Pancreas (tissue), 10 donors: Measurements from ENCODE around the gene MSANTD2. TPM values are rescaled to one million over a fixed set of nuclear protein-coding genes. Genes with fewer than 3 reads are reported as not detected.

Experiments used
- ATAC-seq, 4 donors: fragments of 200-7000 bp; cut with Tn5 transposase; one replicate each; pipeline versions ENCODE4 v1.8.0 to v1.9.1; 2020; ENCODE audit warnings: mild to moderate bottlenecking in 4 of 4, moderate library complexity in 4 of 4
- DNase-seq, 6 donors: peaks; one replicate each; pipeline ENCODE4 v3.0.0-alpha.2; 2020
- FAIRE-seq: peaks from 2 replicates; lab custom pipeline; 2012; peaks lifted over from hg19 to GRCh38; lab: Jason Lieb, UNC
- H3K27ac ChIP-seq, 4 donors: fragments of 200-600 bp; sonication (generic); 1 replicate in 3 of 4; 2 replicates in 1 of 4; pipeline versions ENCODE4 v1.5.0 to v1.8.0; 2020
- H3K27me3 ChIP-seq, 4 donors: fragments of 200-600 bp; one replicate each; pipeline ENCODE4 v1.8.0; 2021
- H3K36me3 ChIP-seq, 3 donors: fragments of 200-600 bp; sonication (generic) in 1 of 3; one replicate each; pipeline versions ENCODE4 v1.5.0 to v1.8.0; 2020 to 2021
- H3K4me1 ChIP-seq, 3 donors: fragments of 200-600 bp; one replicate each; pipeline ENCODE4 v1.8.0; 2021
- H3K4me3 ChIP-seq, 4 donors: fragments of 200-600 bp; sonication (generic) in 2 of 4; one replicate each; pipeline versions ENCODE4 v1.5.0 to v1.8.0; 2020 to 2021
- H3K9me3 ChIP-seq, 4 donors: fragments of 200-600 bp; one replicate each; pipeline ENCODE4 v1.8.0; 2021
- CTCF ChIP-seq, 4 donors: fragments of 200-600 bp; sonication (generic) in 3 of 4; IDR thresholded peaks; one replicate each; pipeline versions ENCODE4 v1.5.0 to v1.8.0; 2021; ENCODE audit warnings: antibody characterized with exemption in 4 of 4
- WGBS, 2 donors: extraction: QIAGEN DNeasy Blood & Tissue Kit; methylation state at CpG; one replicate each; pipeline ENCODE4 v1.1.7; 2013; 5-methylcytosine and 5-hydroxymethylcytosine counted together
- intact Hi-C, 3 donors: fragments of 100-400 bp; cut with DNase I; formaldehyde crosslinking; loops; one replicate each; pipeline versions ENCODE4 v1.11.1 to v1.14.2; 2022
- polyA plus RNA-seq, 2 donors: library from polyadenylated mRNA; stranded (reverse); fragments of 200-250 nt; gene quantifications; one replicate each; pipeline ENCODE4 v1.2.3, GENCODE V29; 2013
- total RNA-seq, 6 donors: library from RNA; stranded (reverse); fragmentation: NEBNext Ultra II Directional in 4 of 6; extraction: Animal tissue kit (Norgen Biotek cat#: 25700) in 4 of 6; gene quantifications; one replicate each; pipeline versions ENCODE4 v1.2.1 to v1.2.4, GENCODE V29; 2021 to 2023
- donor health status: healthy with polysubstance abuse.
- donor health status: DM: no; HTN: no; CAD: no; lungs with moderate emphysema.
- donor health status: DM: no; HTN: no; CAD: no.
- donor health status: control.
- donor health status: control.
- donor health status: Bipolar disorder and iron deficiency.
- donor health status: DM: yes; HTN: yes; CAD: no.
- donor health status: DM: no; HTN: no; CAD: no.
- donor health status: DM: no; HTN: no; CAD: no.
- donor health status: DM: yes; HTN: yes; CAD: no.

The MSANTD2 gene
- total and polyA plus RNA-seq, 8 donors = 4.6 to 23.3 (median 7.1) TPM

- DNase-seq (no peak), ATAC-seq (no peak), FAIRE-seq (no peak)
- Histone ChIP-seq H3K4me3 (no peak overlapping the region), H3K36me3 (no peaks in the 10 kb centered on the region), H3K9me3 (no peaks in the 10 kb centered on the region), H3K4me1 (peaks cover 0 to 8% (median 0%) of the 10 kb centered on the region in 3 donors), H3K27me3 (peaks cover 0 to 68% (median 8%) of the 10 kb centered on the region in 4 donors), H3K27ac (no peak overlapping the region)
- WGBS, 2 donors = 30 to 38% methylated on average over 2 of the region's 2 CpGs
- intact Hi-C loops = no loop called here
- TF ChIP-seq CTCF (IDR thresholded peaks at IDR 0.05) = no peak
Observed at GRCh38 chr11:124841840-124842239, 41.6 kb upstream of the MSANTD2 start.

GRCh38 chr11:124841201-124841600 lies 41.0 kb upstream of the MSANTD2 start:
- ATAC-seq (no peak), FAIRE-seq (no peak), DNase-seq (no peak)
- Histone ChIP-seq H3K36me3 (no peaks in the 10 kb centered on the region), H3K27me3 (peaks cover 0 to 63% (median 8%) of the 10 kb centered on the region in 4 donors), H3K27ac (no peak overlapping the region), H3K4me3 (no peak overlapping the region), H3K4me1 (peaks cover 0 to 8% (median 0%) of the 10 kb centered on the region in 3 donors), H3K9me3 (no peaks in the 10 kb centered on the region)
- TF ChIP-seq CTCF (IDR thresholded peaks at IDR 0.05) = no peak
- 30 to 43% methylated on average over 3 of the region's 3 CpGs for WGBS, 2 donors
- intact Hi-C loops = no loop called here

GRCh38 chr11:124840666-124841065 lies 40.5 kb upstream of the MSANTD2 start:
- no peaks in the 10 kb centered on the region for H3K36me3 ChIP-seq
- H3K4me1 ChIP-seq = peaks cover 0 to 8% (median 0%) of the 10 kb centered on the region in 3 donors
- ATAC-seq (no peak), FAIRE-seq (no peak), DNase-seq (no peak)
- WGBS, 2 donors = 39 to 63% methylated on average over 1 of the region's 1 CpG
- H3K27me3 ChIP-seq = peaks cover 0 to 62% (median 8%) of the 10 kb centered on the region in 4 donors
- H3K4me3 ChIP-seq = no peak overlapping the region
- H3K9me3 ChIP-seq = no peaks in the 10 kb centered on the region
- intact Hi-C loops = no loop called here
- TF ChIP-seq CTCF (IDR thresholded peaks at IDR 0.05) = no peak
- no peak overlapping the region for H3K27ac ChIP-seq

DNA sequence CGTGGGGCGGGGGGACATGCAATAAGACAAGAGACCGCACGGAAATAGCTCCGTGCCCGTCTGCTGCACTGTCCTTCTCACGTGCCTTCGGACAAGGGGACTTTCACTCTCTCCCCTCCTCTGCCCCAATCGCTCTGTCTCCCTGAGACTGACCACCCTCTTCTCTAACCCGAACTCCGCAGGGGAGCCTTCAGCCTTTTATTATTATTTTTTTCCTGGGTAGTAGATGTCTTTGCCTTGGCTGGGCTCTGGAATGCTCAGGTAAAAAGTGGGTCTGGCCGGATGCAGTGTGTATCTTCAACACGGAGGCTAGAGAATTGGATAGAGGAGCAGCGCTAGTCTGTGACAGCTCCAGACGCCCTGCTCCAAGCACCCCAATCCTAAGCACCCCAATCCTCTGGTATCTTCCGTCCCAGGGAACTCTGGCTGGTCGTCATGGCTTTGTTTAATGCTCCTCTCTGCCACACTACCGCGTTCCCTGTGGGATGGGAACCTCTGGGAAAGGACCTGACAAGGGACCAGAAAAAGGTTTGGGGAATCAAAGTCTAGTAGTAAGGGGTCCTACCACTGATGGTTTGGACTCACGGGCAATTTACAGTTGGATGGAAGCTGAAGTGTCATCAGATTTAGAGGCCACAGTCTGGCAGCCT lies 39.9 kb upstream of the MSANTD2 start:
- ATAC-seq = no peak
- WGBS, 2 donors = 15 to 16% methylated on average over 19 to 20 of the region's 20 CpGs

More for the DNA sequence above, 39.9 kb upstream of the MSANTD2 start:
- DNase-seq = no peak
- Histone ChIP-seq H3K4me3 (peak overlapping the region in 3 of 4 donors; percentile 5 to 46 (median 25)), H3K36me3 (no peaks in the 10 kb centered on the region), H3K27me3 (peaks cover 0 to 57% (median 8%) of the 10 kb centered on the region in 4 donors), H3K9me3 (no peaks in the 10 kb centered on the region), H3K27ac (no peak overlapping the region), H3K4me1 (peaks cover 0 to 8% (median 0%) of the 10 kb centered on the region in 3 donors)
- FAIRE-seq = no peak
- no peak for TF ChIP-seq CTCF (IDR thresholded peaks at IDR 0.05)
- intact Hi-C loops = loop anchor here (10.0 kb wide), 1 partner anchor 175 kb away; no protein-coding TSS in a partner anchor
